Heart left ventricle (tissue), 13 donors: ENCODE data around the gene EPB41L4B.
"Not testable (repeated sequence)": the region's sequence is repeated elsewhere in the genome, so short reads cannot be mapped to it uniquely, and the experiment has no call there.

Experiments used
- CTCF ChIP-seq, 12 donors: fragments of 200-600 bp; sonication (generic) in 4 of 12; IDR thresholded peaks; one replicate each; pipeline versions ENCODE4 v1.5.0 to v1.8.0; 2018 to 2022; ENCODE audit warnings: antibody characterized with exemption in 12 of 12, mild to moderate bottlenecking in 5 of 12
- POLR2A ChIP-seq, 2 donors: fragments of 450-650 bp; IDR thresholded peaks; one replicate each; pipeline ENCODE4 v1.6.1; 2017; ENCODE audit warnings: antibody characterized with exemption in 2 of 2, mild to moderate bottlenecking in 2 of 2, moderate library complexity in 2 of 2
- donor health status: ischemic (EF 13 %, LVEDD 7.1; RV severe dilation, severe dysfunction).
- donor health status: DM: no; HTN: yes; CAD: no.
- donor health status: DM: no; HTN: no; CAD: no.
- donor health status: ischemic (EF 25% LVEDD 6.9; RV normal size, moderate dysfunction).
- donor health status: ischemic (EF 25% LVEDD 5.7; RV mildly dilated, moderate dysfunction).
- donor health status: ischemic (EF 35%, LVEDD 5.7; RV mildly dilated, moderate dysfunction).
- donor health status: nonischemic (EF 11% LVEDD 7.7; RV severe dilation, severe dysfunction).
- donor health status: DM: yes; HTN: yes; CAD: no.
- donor health status: PGD.
- donor health status: ischemic (EF 29% LVEDD 5.4; RV normal size, mild dysfunction).
- donor health status: nonischemic (EF 23%, LVEDD 6.1; RV moderate dilation, normal function).

DNA sequence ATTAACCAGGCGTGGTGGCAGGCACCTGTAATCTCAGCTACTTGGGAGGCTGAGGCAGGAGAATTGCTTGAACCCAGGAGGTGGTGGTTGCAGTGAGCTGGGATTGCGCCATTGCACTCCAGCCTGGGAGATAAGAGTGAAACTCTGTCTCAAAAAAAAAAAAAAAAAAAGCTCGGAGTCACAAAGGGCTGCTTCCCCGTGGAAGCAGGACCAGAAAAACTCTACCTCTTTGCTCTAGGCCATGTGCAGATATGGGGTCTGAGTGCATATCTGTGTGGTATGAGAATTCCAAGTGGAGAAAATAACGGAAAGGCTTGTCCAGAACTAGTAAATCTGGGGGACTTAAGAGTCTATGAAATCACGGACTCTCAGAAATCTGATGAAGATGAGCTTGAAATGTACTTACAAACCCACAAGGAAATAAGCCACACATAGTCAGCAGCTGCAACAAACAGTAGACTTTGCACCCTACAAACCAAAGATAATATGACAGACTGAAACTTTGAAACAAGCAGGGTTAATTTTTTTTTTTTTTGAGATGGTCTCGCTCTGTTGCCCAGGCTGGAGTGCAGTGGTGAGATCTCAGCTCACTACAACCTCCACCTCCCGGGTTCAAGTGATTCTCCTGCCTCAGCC, 38.2 kb upstream of the EPB41L4B start:
- not testable (repeated sequence) for TF ChIP-seq CTCF, POLR2A (IDR thresholded peaks at IDR 0.05)
